H1 (cell line): ENCODE measurements around the gene RPS3. TPM values are rescaled to one million over a fixed set of nuclear protein-coding genes. Genes with fewer than 3 reads are reported as not detected.

Source experiments
- CTCF ChIA-PET: fragments of 300-600 bp; sonication (Branson Sonifier 250); formaldehyde crosslinking; loops from one replicate; lab custom pipeline; 2021; ENCODE audit not compliant: partially characterized antibody; lab: Charles Lee
- POLR2A ChIA-PET: fragments of 300-600 bp; sonication (Branson Sonifier 250); formaldehyde crosslinking; loops from one replicate; lab custom pipeline; 2021; ENCODE audit warnings: inconsistent platforms; ENCODE audit not compliant: partially characterized antibody; lab: Charles Lee
- DNase-seq, 2 experiments: peaks; one replicate each; pipeline versions ENCODE4 v3.0.0 to v3.0.0-alpha.2; 2010 to 2022; ENCODE audit warnings: low spot score in 2 of 2, low read depth in 1 of 2, mixed read lengths in 1 of 2
- FAIRE-seq: peaks from 2 replicates; lab custom pipeline; 2011; peaks lifted over from hg19 to GRCh38; lab: Jason Lieb, UNC
- H2AFZ ChIP-seq: 2 replicates; pipeline ENCODE4 v1.8.1; 2012; ENCODE audit warnings: low read length, inconsistent platforms
- H2AK5ac ChIP-seq: 2 replicates; pipeline ENCODE4 v1.6.1; 2013; ENCODE audit warnings: low read depth, low read length
- H2BK120ac ChIP-seq: replicated peaks from 2 replicates; pipeline ENCODE3; 2013; ENCODE audit warnings: low read depth, low read length, inconsistent platforms
- H2BK12ac ChIP-seq: 2 replicates; pipeline ENCODE4 v1.6.1; 2013; ENCODE audit warnings: low read depth, low read length
- H2BK15ac ChIP-seq: 2 replicates; pipeline ENCODE4 v1.6.1; 2013; ENCODE audit warnings: low read length
- H2BK20ac ChIP-seq: 2 replicates; pipeline ENCODE4 v1.6.1; 2013; ENCODE audit warnings: low read length
- H2BK5ac ChIP-seq: 2 replicates; pipeline ENCODE4 v1.6.1; 2013; ENCODE audit warnings: low read depth, low read length
- H3K14ac ChIP-seq: 2 replicates; pipeline ENCODE4 v1.6.1; 2013; ENCODE audit warnings: inconsistent platforms; ENCODE audit not compliant: insufficient read length
- H3K18ac ChIP-seq: 2 replicates; pipeline ENCODE4 v1.6.1; 2013; ENCODE audit warnings: low read length; ENCODE audit errors: extremely low read depth
- H3K23ac ChIP-seq: 2 replicates; pipeline ENCODE4 v1.6.1; 2013; ENCODE audit warnings: inconsistent platforms; ENCODE audit not compliant: insufficient read length
- H3K23me2 ChIP-seq: 2 replicates; pipeline ENCODE4 v1.6.1; 2013; ENCODE audit warnings: low read depth, low read length
- H3K27ac ChIP-seq: 2 replicates; pipeline ENCODE4 v1.6.1; 2011; ENCODE audit warnings: low read depth, low read length, inconsistent platforms
- H3K27me3 ChIP-seq, 4 experiments: replicated peaks in 1 of 4; 1 replicate in 1 of 4; 2 replicates in 3 of 4; pipeline versions ENCODE4 v1.6.1 to v1.8.1; 2011 to 2013; ENCODE audit warnings: low read length in 3 of 4, mild to moderate bottlenecking in 3 of 4, inconsistent platforms in 2 of 4, mixed read lengths in 2 of 4, moderate library complexity in 1 of 4; ENCODE audit not compliant: control insufficient read depth in 3 of 4, insufficient read depth in 3 of 4; ENCODE audit errors: extremely low read depth in 1 of 4
- H3K36me3 ChIP-seq, 4 experiments: 2 replicates each; pipeline versions ENCODE4 v1.6.1 to v1.8.1; 2011 to 2013; ENCODE audit warnings: mild to moderate bottlenecking in 4 of 4, low read length in 3 of 4, moderate library complexity in 2 of 4, control low read depth in 1 of 4, inconsistent platforms in 1 of 4; ENCODE audit not compliant: insufficient read depth in 4 of 4, control insufficient read depth in 2 of 4
- H3K4ac ChIP-seq: replicated peaks from 2 replicates; pipeline ENCODE3; 2013; ENCODE audit warnings: low read length, low read depth, mixed read lengths, inconsistent platforms; ENCODE audit not compliant: insufficient read length
- H3K4me1 ChIP-seq, 4 experiments: replicated peaks in 1 of 4; 1 replicate in 1 of 4; 2 replicates in 3 of 4; pipeline versions ENCODE4 v1.6.1 to v1.8.1; 2011 to 2013; ENCODE audit warnings: low read length in 3 of 4, inconsistent platforms in 2 of 4, mixed read lengths in 1 of 4; ENCODE audit not compliant: insufficient read depth in 4 of 4, control insufficient read depth in 3 of 4
- H3K4me2 ChIP-seq, 2 experiments: 2 replicates each; pipeline versions ENCODE4 v1.6.1 to v1.8.1; 2011 to 2013; ENCODE audit warnings: low read depth in 2 of 2, low read length in 2 of 2, control low read depth in 1 of 2, inconsistent platforms in 1 of 2, mild to moderate bottlenecking in 1 of 2; ENCODE audit not compliant: insufficient read depth in 1 of 2
- H3K4me3 ChIP-seq, 4 experiments: fragments of 200-600, 300-600 bp in 1 of 4; sonication (generic), shearing (Covaris generic), sonication (Bioruptor Twin) in 1 of 4; 2 replicates each; pipeline versions ENCODE4 v1.5.1 to v1.8.1; 2011 to 2016; ENCODE audit warnings: low read length in 4 of 4, low read depth in 3 of 4, control low read depth in 2 of 4, inconsistent platforms in 2 of 4, mild to moderate bottlenecking in 2 of 4, mixed read lengths in 1 of 4, moderate library complexity in 1 of 4; ENCODE audit not compliant: insufficient read depth in 2 of 4; ENCODE audit errors: extremely low read depth in 1 of 4
- H3K56ac ChIP-seq: replicated peaks from 2 replicates; pipeline ENCODE3; 2013; ENCODE audit warnings: low read depth, mild to moderate bottlenecking, mixed read lengths, low read length, inconsistent platforms; ENCODE audit not compliant: insufficient read length
- H3K79me1 ChIP-seq: 2 replicates; pipeline ENCODE4 v1.6.1; 2013; ENCODE audit warnings: low read depth, low read length, control low read depth
- H3K79me2 ChIP-seq, 2 experiments: 2 replicates each; pipeline versions ENCODE4 v1.6.1 to v1.8.1; 2012 to 2013; ENCODE audit warnings: low read length in 2 of 2, mild to moderate bottlenecking in 2 of 2, inconsistent platforms in 1 of 2; ENCODE audit not compliant: insufficient read depth in 2 of 2, control insufficient read depth in 1 of 2
- H3K9ac ChIP-seq, 4 experiments: replicated peaks in 1 of 4; 1 replicate in 1 of 4; 2 replicates in 3 of 4; pipeline versions ENCODE4 v1.6.1 to v1.8.1; 2011 to 2013; ENCODE audit warnings: low read depth in 3 of 4, low read length in 3 of 4, control low read depth in 2 of 4, mild to moderate bottlenecking in 2 of 4, moderate library complexity in 2 of 4, inconsistent platforms in 1 of 4; ENCODE audit errors: extremely low read depth in 1 of 4
- H3K9me3 ChIP-seq, 2 experiments: 2 replicates each; pipeline versions ENCODE4 v1.6.1 to v1.8.1; 2012 to 2013; ENCODE audit warnings: mild to moderate bottlenecking in 2 of 2, moderate library complexity in 2 of 2, control low read depth in 1 of 2, inconsistent platforms in 1 of 2, low read depth in 1 of 2, low read length in 1 of 2, mixed read lengths in 1 of 2; ENCODE audit not compliant: insufficient read depth in 2 of 2
- H4K20me1 ChIP-seq, 2 experiments: replicated peaks in 1 of 2; 2 replicates each; pipeline versions ENCODE3 to v1.8.1; 2011 to 2013; ENCODE audit warnings: inconsistent platforms in 2 of 2, low read length in 2 of 2, mild to moderate bottlenecking in 1 of 2; ENCODE audit not compliant: insufficient read depth in 2 of 2, control insufficient read depth in 1 of 2
- H4K5ac ChIP-seq: 2 replicates; pipeline ENCODE4 v1.6.1; 2013; ENCODE audit warnings: low read length, low read depth, mixed read lengths, inconsistent platforms; ENCODE audit not compliant: insufficient read length
- H4K8ac ChIP-seq: 2 replicates; pipeline ENCODE4 v1.8.0; 2013; ENCODE audit warnings: mild to moderate bottlenecking, moderate library complexity, low read length, inconsistent platforms; ENCODE audit not compliant: insufficient read depth; ENCODE audit errors: extremely low read depth
- H4K91ac ChIP-seq: replicated peaks from 2 replicates; pipeline ENCODE3; 2013; ENCODE audit warnings: low read length, mixed read lengths, inconsistent platforms; ENCODE audit not compliant: insufficient read length
- CREB1 ChIP-seq: IDR thresholded peaks from 2 replicates; pipeline ENCODE4 v1.6.1; 2012; ENCODE audit warnings: inconsistent platforms
- FOSL1 ChIP-seq: IDR thresholded peaks from 2 replicates; pipeline ENCODE4 v1.6.1; 2011; ENCODE audit warnings: mild to moderate bottlenecking, low read depth, low read length, moderate library complexity; ENCODE audit not compliant: insufficient read depth
- SUZ12 ChIP-seq: fragments of 200-600 bp; sonication (generic); IDR thresholded peaks from 2 replicates; pipeline ENCODE4 v1.6.1; 2012; ENCODE audit warnings: mild to moderate bottlenecking, inconsistent platforms, low read length, moderate library complexity, mixed read lengths
- WGBS, 2 experiments: shearing (Covaris generic) in 1 of 2; methylation state at CpG; one replicate each; pipeline versions ENCODE4 v1.1.6 to v1.1.7; 2013 to 2015; ENCODE audit warnings: low lambda C conversion rate in 2 of 2, mixed read lengths in 2 of 2, inconsistent platforms in 1 of 2, low coverage in 1 of 2, missing lambda C conversion rate in 1 of 2; ENCODE audit not compliant: insufficient replicate concordance in 2 of 2, insufficient coverage in 1 of 2, insufficient read length in 1 of 2; ENCODE audit errors: extremely low coverage in 1 of 2, missing lambda C conversion rate in 1 of 2; 5-methylcytosine and 5-hydroxymethylcytosine counted together
- polyA plus RNA-seq, 7 experiments: library from polyadenylated mRNA; depleted of rRNA in 3 of 7; stranded (reverse) in 5 of 7; unstranded in 2 of 7; fragments of >200 nt in 5 of 7; fragments of 200-250 nt in 2 of 7; gene quantifications; 1 replicate in 5 of 7; 2 replicates in 1 of 7; 4 replicates in 1 of 7; pipeline versions ENCODE4 v1.2.1 to v1.2.3, GENCODE V29; 2011 to 2013; ENCODE audit warnings: missing spikeins in 2 of 7, mixed read lengths in 2 of 7
- total RNA-seq: library from RNA; stranded (reverse); fragmentation: NEBNext Ultra II Directional; extraction: Animal tissue kit (Norgen Biotek cat#: 25700); gene quantifications from 2 replicates; pipeline ENCODE4 v1.2.1, GENCODE V29; 2021

RPS3 gene
- total and polyA plus RNA-seq, 2 of the 8 experiments (the other 6 are each of a cell fraction or from before 2014, with no cell fraction given) = 3,813 to 4,194 TPM

- Histone ChIP-seq H2AFZ (no peak overlapping the region), H3K79me1 (no peaks in the 10 kb centered on the region), H3K9ac (no peak overlapping the region), H3K56ac (no peak overlapping the region), H3K27me3 (no peaks in the 10 kb centered on the region), H3K4me1 (peaks cover 0 to 3% (median 0%) of the 10 kb centered on the region in 4 experiments; a peak in 3 of 7 replicates), H2AK5ac (no peak overlapping the region), H3K9me3 (no peaks in the 10 kb centered on the region), H4K91ac (no peak overlapping the region), H2BK5ac (no peak overlapping the region), H3K4ac (no peak overlapping the region), H3K4me3 (no peak overlapping the region), H4K8ac (no peak overlapping the region), H2BK20ac (no peak overlapping the region), H2BK15ac (no peak overlapping the region), H4K20me1 (no peaks in the 10 kb centered on the region), H3K4me2 (no peak overlapping the region), H3K14ac (no peak overlapping the region), H3K79me2 (no peaks in the 10 kb centered on the region), H3K23me2 (no peaks in the 10 kb centered on the region), H3K36me3 (no peaks in the 10 kb centered on the region), H3K23ac (no peak overlapping the region), H2BK12ac (no peak overlapping the region), H3K27ac (no peak overlapping the region), H4K5ac (no peak overlapping the region), H2BK120ac (no peak overlapping the region), H3K18ac (no peak overlapping the region)
- TF ChIP-seq FOSL1 (no peak), SUZ12 (no peak), CREB1 (no peak)
- WGBS, 2 experiments = 77% methylated on average over 7 of the region's 8 CpGs; no CpG with 5 or more reads in 1 of the 2 experiments
- POLR2A ChIA-PET = interaction anchor here (16.7 to 20.0 kb wide), 2 partner anchors 9 to 30 kb away, joined by 269 to 570 read pairs; partner anchors contain the start of genes KLHL35 and RPS3
- FAIRE-seq (no peak), DNase-seq (no peak)
- CTCF ChIA-PET = interaction anchor here (0.8 to 2.0 kb wide), 5 partner anchors 32 to 145 kb away, joined by 3 to 6 read pairs (median 4); no protein-coding TSS in a partner anchor
Observed at GRCh38 chr11:75394085-75394840, 5.1 kb upstream of the RPS3 start.
